MM.1S (cell line): ENCODE data around the gene KRR1.
"Not testable (repeated sequence)": the region's sequence is repeated elsewhere in the genome, so short reads cannot be mapped to it uniquely, and the experiment has no call there.

Experiments used
- DNase-seq: peaks from one replicate; pipeline ENCODE4 v3.0.0-alpha.2; 2015
- H2AFZ ChIP-seq: fragments of 300-600 bp; sonication (generic); 2 replicates; pipeline ENCODE4 v1.6.0; 2016; ENCODE audit warnings: antibody characterized with exemption, low read length
- H3F3A ChIP-seq: fragments of 300-600 bp; sonication (generic); 2 replicates; pipeline ENCODE4 v1.6.1; 2016; ENCODE audit warnings: mild to moderate bottlenecking, antibody characterized with exemption, low read length, moderate library complexity, mixed read lengths; ENCODE audit not compliant: insufficient read depth
- H3K27ac ChIP-seq: fragments of 300-600 bp; sonication (generic); 2 replicates; pipeline ENCODE4 v1.5.1; 2016; ENCODE audit warnings: mild to moderate bottlenecking, low read length
- H3K27me3 ChIP-seq: fragments of 300-600 bp; sonication (generic); replicated peaks from 2 replicates; pipeline ENCODE4 v1.6.0; 2016; ENCODE audit warnings: low read length; ENCODE audit not compliant: insufficient read depth
- H3K36me3 ChIP-seq: fragments of 300-600 bp; sonication (generic); replicated peaks from 2 replicates; pipeline ENCODE4 v1.6.1; 2016; ENCODE audit warnings: mild to moderate bottlenecking, low read length, mixed read lengths; ENCODE audit not compliant: insufficient read depth
- H3K4me1 ChIP-seq: fragments of 300-600 bp; sonication (generic); 2 replicates; pipeline ENCODE4 v1.6.1; 2016; ENCODE audit warnings: low read length, mixed read lengths
- H3K4me2 ChIP-seq: fragments of 300-600 bp; sonication (generic); 2 replicates; pipeline ENCODE4 v1.6.0; 2016; ENCODE audit warnings: low read depth, low read length
- H3K4me3 ChIP-seq: fragments of 300-600 bp; sonication (generic); 2 replicates; pipeline ENCODE4 v1.5.1; 2016; ENCODE audit warnings: low read length, mixed read lengths
- H3K79me2 ChIP-seq: fragments of 300-600 bp; sonication (generic); 2 replicates; pipeline ENCODE4 v1.6.1; 2016; ENCODE audit warnings: mixed run types, low read length, mixed read lengths
- H3K9ac ChIP-seq: fragments of 300-600 bp; sonication (generic); 2 replicates; pipeline ENCODE4 v1.6.1; 2016; ENCODE audit warnings: low read length, mixed read lengths
- H3K9me2 ChIP-seq: fragments of 300-600 bp; sonication (generic); replicated peaks from 2 replicates; pipeline ENCODE4 v1.6.1; 2016; ENCODE audit warnings: mild to moderate bottlenecking, low read length, mixed read lengths; ENCODE audit not compliant: insufficient read depth
- H3K9me3 ChIP-seq: fragments of 300-600 bp; sonication (generic); replicated peaks from 2 replicates; pipeline ENCODE4 v1.6.1; 2016; ENCODE audit warnings: mild to moderate bottlenecking, low read length, mixed read lengths; ENCODE audit not compliant: insufficient read depth
- H4K20me1 ChIP-seq: fragments of 300-600 bp; sonication (generic); 2 replicates; pipeline ENCODE4 v1.6.1; 2016; ENCODE audit warnings: mild to moderate bottlenecking, low read length, moderate library complexity, mixed read lengths; ENCODE audit not compliant: insufficient read depth
- CTCF ChIP-seq: fragments of 300-600 bp; sonication (generic); IDR thresholded peaks from 2 replicates; pipeline ENCODE4 v1.5.1; 2016; ENCODE audit warnings: antibody characterized with exemption, low read length, mixed read lengths
- EZH2 ChIP-seq: fragments of 300-600 bp; sonication (generic); optimal IDR thresholded peaks from 2 replicates; pipeline ENCODE3; 2017; ENCODE audit warnings: low read depth, mild to moderate bottlenecking, antibody characterized with exemption, low read length, mixed read lengths
- EZH2phosphoT487 ChIP-seq: fragments of 300-600 bp; sonication (generic); IDR thresholded peaks from 2 replicates; pipeline ENCODE4 v1.6.1; 2018; ENCODE audit warnings: antibody characterized with exemption, low read length

Gene KRR1

DNA sequence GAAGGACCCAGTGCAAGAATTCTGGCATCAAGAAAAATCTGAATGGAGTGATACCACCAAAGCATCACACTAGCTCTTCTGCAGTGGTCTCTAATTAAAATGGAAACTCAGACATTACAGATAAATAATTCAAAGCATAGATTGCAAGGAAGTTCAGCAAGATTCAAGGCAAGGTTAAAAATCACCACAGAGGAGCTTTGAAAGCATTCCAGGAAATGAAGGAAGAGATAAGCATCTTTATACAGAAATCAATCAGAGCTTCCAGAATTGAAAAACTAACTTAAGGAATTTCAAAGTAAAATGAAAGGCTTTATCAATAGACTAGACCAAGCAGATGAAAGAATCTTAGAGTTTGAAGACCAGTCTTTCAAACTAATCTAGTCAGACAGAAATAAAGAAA, 51.2 kb downstream of the KRR1 start:
- Histone ChIP-seq H3K36me3 (no peaks in the 10 kb centered on the region), H3K4me1 (peaks cover 16% of the 10 kb centered on the region), H3K4me2 (no peak overlapping the region), H3K27ac (no peak overlapping the region), H3K79me2 (no peaks in the 10 kb centered on the region), H3K9me2 (no peaks in the 10 kb centered on the region), H3K27me3 (no peaks in the 10 kb centered on the region), H3K9ac (no peak overlapping the region), H2AFZ (no peak overlapping the region), H3F3A (no peaks in the 10 kb centered on the region), H3K9me3 (no peaks in the 10 kb centered on the region), H4K20me1 (no peaks in the 10 kb centered on the region), H3K4me3 (no peak overlapping the region)
- TF ChIP-seq CTCF (no peak), EZH2phosphoT487 (no peak), EZH2 (no peak)
- DNase-seq, result no peak

- Histone ChIP-seq H3K4me3 (no peak overlapping the region), H3K9me2 (no peaks in the 10 kb centered on the region), H3K9ac (no peak overlapping the region), H2AFZ (no peak overlapping the region), H3K9me3 (no peaks in the 10 kb centered on the region), H3K4me1 (peaks cover 16% of the 10 kb centered on the region), H4K20me1 (no peaks in the 10 kb centered on the region), H3K4me2 (no peak overlapping the region), H3K79me2 (no peaks in the 10 kb centered on the region), H3K27ac (no peak overlapping the region), H3K36me3 (no peaks in the 10 kb centered on the region), H3F3A (no peaks in the 10 kb centered on the region), H3K27me3 (no peaks in the 10 kb centered on the region)
- no peak for TF ChIP-seq EZH2phosphoT487
- TF ChIP-seq EZH2, result no peak
- TF ChIP-seq CTCF, result no peak
- DNase-seq, result no peak
Observed at GRCh38 chr12:75459755-75460154, 51.7 kb downstream of the KRR1 start.

GRCh38 chr12:75457866-75458265, 53.5 kb downstream of the KRR1 start:
- not testable (repeated sequence) for H3K4me2 ChIP-seq, H3K9me2 ChIP-seq, H3K36me3 ChIP-seq, H3K79me2 ChIP-seq, DNase-seq, H3K9ac ChIP-seq, H3K9me3 ChIP-seq, H4K20me1 ChIP-seq, H2AFZ ChIP-seq, H3K27me3 ChIP-seq, H3K4me3 ChIP-seq, H3F3A ChIP-seq, H3K27ac ChIP-seq
- peaks cover 16% of the 10 kb centered on the region for H3K4me1 ChIP-seq

GRCh38 chr12:75457191-75457590, 54.2 kb downstream of the KRR1 start:
- Histone ChIP-seq H4K20me1 (no peaks in the 10 kb centered on the region), H3K4me2 (0 out of 2 replicates have a peak overlapping the region, but pooled peaks have one; percentile 6), H3K27ac (no peak overlapping the region; the same call in 1 of the 2 replicates), H3K9me3 (no peaks in the 10 kb centered on the region), H3F3A (no peaks in the 10 kb centered on the region), H3K9ac (no peak overlapping the region), H3K79me2 (no peaks in the 10 kb centered on the region), H3K36me3 (no peaks in the 10 kb centered on the region), H3K4me1 (peaks cover 16% of the 10 kb centered on the region), H3K9me2 (no peaks in the 10 kb centered on the region), H2AFZ (no peak overlapping the region), H3K4me3 (no peak overlapping the region), H3K27me3 (no peaks in the 10 kb centered on the region)
- TF ChIP-seq CTCF, result no peak
- TF ChIP-seq EZH2, result no peak
- no peak for TF ChIP-seq EZH2phosphoT487
- peak; percentile 19 for DNase-seq
